ENCODE results near the gene GNG12. TPM values are rescaled to one million over a fixed set of nuclear protein-coding genes. Genes with fewer than 3 reads are reported as not detected.
A peak's percentile ranks its signal among the peaks of the same experiment; 100 is the strongest.

The GNG12 gene
- total RNA-seq, 2 experiments from 2014 or later: 0.12 TPM

- peaks cover 38% of the 10 kb centered on the region for H3K27me3 Mint-ChIP-seq
- DNase-seq: no peak
- H3K27ac Mint-ChIP-seq: no peak overlapping the region
- no peaks in the 10 kb centered on the region for H3K9me3 Mint-ChIP-seq
- POLR2A ChIA-PET: no interaction called here
- H3K4me1 Mint-ChIP-seq (ENCODE audit: low read depth): peaks cover 14% of the 10 kb centered on the region
- intact Hi-C loops (cut with micrococcal nuclease): loop anchor here (5.0 kb wide), 2 partner anchors 58 to 83 kb away; no protein-coding TSS in a partner anchor
- CTCF ChIA-PET: interaction anchor here (0.9 to 1.1 kb wide), 3 partner anchors 10 to 208 kb away, joined by 3 to 5 read pairs (median 4); no protein-coding TSS in a partner anchor
- H3K36me3 Mint-ChIP-seq: no peaks in the 10 kb centered on the region
- H3K4me3 Mint-ChIP-seq: no peak overlapping the region
Measured at GRCh38 chr1:67769633-67770256, 63.5 kb downstream of the GNG12 start.

GRCh38 chr1:67768480-67768879 is 64.8 kb downstream of the GNG12 start:
- H3K4me3 Mint-ChIP-seq: no peak overlapping the region
- no peaks in the 10 kb centered on the region for H3K36me3 Mint-ChIP-seq
- intact Hi-C loops (cut with micrococcal nuclease): loop anchor here (5.0 kb wide), 2 partner anchors 59 to 84 kb away; no protein-coding TSS in a partner anchor
- no peak overlapping the region for H3K27ac Mint-ChIP-seq
- peaks cover 44% of the 10 kb centered on the region for H3K27me3 Mint-ChIP-seq
- POLR2A ChIA-PET: no interaction called here
- peaks cover 14% of the 10 kb centered on the region for H3K4me1 Mint-ChIP-seq (ENCODE audit: low read depth)
- CTCF ChIA-PET: interaction anchor here (0.7 to 5.0 kb wide), 8 partner anchors 8 to 236 kb away, joined by 3 to 44 read pairs (median 4); no protein-coding TSS in a partner anchor
- DNase-seq: no peak
- no peaks in the 10 kb centered on the region for H3K9me3 Mint-ChIP-seq

GRCh38 chr1:67767103-67767782 is 66.0 kb downstream of the GNG12 start:
- peaks cover 14% of the 10 kb centered on the region for H3K4me1 Mint-ChIP-seq (ENCODE audit: low read depth)
- intact Hi-C loops (cut with micrococcal nuclease): loop anchor here (2.0 to 5.0 kb wide), 3 partner anchors 60 to 350 kb away; no protein-coding TSS in a partner anchor
- peaks cover 43% of the 10 kb centered on the region for H3K27me3 Mint-ChIP-seq
- no peak overlapping the region for H3K4me3 Mint-ChIP-seq
- H3K36me3 Mint-ChIP-seq: no peaks in the 10 kb centered on the region
- H3K9me3 Mint-ChIP-seq: no peaks in the 10 kb centered on the region
- no peak for DNase-seq
- H3K27ac Mint-ChIP-seq: no peak overlapping the region
- CTCF ChIA-PET: interaction anchor here (0.7 to 5.0 kb wide), 22 partner anchors 9 to 554 kb away, joined by 3 to 44 read pairs (median 6); no protein-coding TSS in a partner anchor
- POLR2A ChIA-PET: interaction anchor here (2.4 kb wide), 1 partner anchor 82 kb away, joined by 9 read pairs; the partner anchor contains the start of gene GADD45A

- H3K4me1 Mint-ChIP-seq (ENCODE audit: low read depth): peaks cover 14% of the 10 kb centered on the region
- DNase-seq: peak; percentile 54
- no peaks in the 10 kb centered on the region for H3K9me3 Mint-ChIP-seq
- H3K27me3 Mint-ChIP-seq: peaks cover 40% of the 10 kb centered on the region
- no peak overlapping the region for H3K27ac Mint-ChIP-seq
- no peaks in the 10 kb centered on the region for H3K36me3 Mint-ChIP-seq
- intact Hi-C loops (cut with micrococcal nuclease): loop anchor here (2.0 to 5.0 kb wide), 3 partner anchors 61 to 350 kb away; no protein-coding TSS in a partner anchor
- H3K4me3 Mint-ChIP-seq: peak overlapping the region; percentile 11
- CTCF ChIA-PET: interaction anchor here (0.6 to 5.0 kb wide), 39 partner anchors 8 to 676 kb away, joined by 3 to 44 read pairs (median 5); partner anchors contain the start of gene GADD45A
- POLR2A ChIA-PET: interaction anchor here (2.4 kb wide), 1 partner anchor 81 kb away, joined by 9 read pairs; the partner anchor contains the start of gene GADD45A
Measured at GRCh38 chr1:67766141-67766978, 66.9 kb downstream of the GNG12 start.

- Mint-ChIP-seq H3K27me3 (peaks cover 30% of the 10 kb centered on the region), H3K9me3 (no peaks in the 10 kb centered on the region), H3K4me3 (no peak overlapping the region), H3K27ac (no peak overlapping the region), H3K36me3 (no peaks in the 10 kb centered on the region), H3K4me1 (ENCODE audit: low read depth) (peaks cover 7% of the 10 kb centered on the region)
- POLR2A ChIA-PET: no interaction called here
- CTCF ChIA-PET: interaction anchor here (0.6 to 5.0 kb wide), 12 partner anchors 10 to 356 kb away, joined by 3 to 44 read pairs (median 8); no protein-coding TSS in a partner anchor
- intact Hi-C loops (cut with micrococcal nuclease): loop anchor here (5.0 kb wide), 2 partner anchors 63 to 88 kb away; no protein-coding TSS in a partner anchor
- DNase-seq: no peak
Measured at GRCh38 chr1:67764633-67765032, 68.6 kb downstream of the GNG12 start.

GRCh38 chr1:67761730-67762129 is 71.5 kb downstream of the GNG12 start:
- no peak overlapping the region for H3K27ac Mint-ChIP-seq
- ChIA-PET CTCF (interaction anchor here (0.6 to 6.8 kb wide), 8 partner anchors 12 to 1544 kb away, joined by 3 to 281 read pairs (median 25); partner anchors contain the start of gene GADD45A), POLR2A (no interaction called here)

GRCh38 chr1:67761091-67761490 is 72.2 kb downstream of the GNG12 start:
- H3K27me3 Mint-ChIP-seq: peaks cover 15% of the 10 kb centered on the region
- ChIA-PET POLR2A (no interaction called here), CTCF (interaction anchor here (0.8 to 6.8 kb wide), 34 partner anchors 8 to 549 kb away, joined by 3 to 281 read pairs (median 6); partner anchors contain the start of gene GADD45A)
- H3K4me1 Mint-ChIP-seq (ENCODE audit: low read depth): peaks cover 2% of the 10 kb centered on the region
- H3K27ac Mint-ChIP-seq: no peak overlapping the region
- H3K9me3 Mint-ChIP-seq: no peaks in the 10 kb centered on the region
- H3K36me3 Mint-ChIP-seq: no peaks in the 10 kb centered on the region
- intact Hi-C loops (cut with micrococcal nuclease): loop anchor here (2.0 kb wide), 1 partner anchor 76 kb away; the partner anchor contains the start of gene GADD45A
- H3K4me3 Mint-ChIP-seq: no peak overlapping the region
- DNase-seq: no peak

More at GRCh38 chr1:67761730-67762129, 71.5 kb downstream of the GNG12 start:
- no peaks in the 10 kb centered on the region for H3K9me3 Mint-ChIP-seq
- peaks cover 4% of the 10 kb centered on the region for H3K4me1 Mint-ChIP-seq (ENCODE audit: low read depth)
- H3K27me3 Mint-ChIP-seq: peaks cover 16% of the 10 kb centered on the region
- intact Hi-C loops (cut with micrococcal nuclease): loop anchor here (2.0 kb wide), 1 partner anchor 77 kb away; the partner anchor contains the start of gene GADD45A
- no peak overlapping the region for H3K4me3 Mint-ChIP-seq
- no peaks in the 10 kb centered on the region for H3K36me3 Mint-ChIP-seq
- DNase-seq: no peak

- Mint-ChIP-seq H3K4me1 (ENCODE audit: low read depth) (no peaks in the 10 kb centered on the region), H3K9me3 (no peaks in the 10 kb centered on the region), H3K36me3 (no peaks in the 10 kb centered on the region), H3K27me3 (peaks cover 17% of the 10 kb centered on the region), H3K27ac (no peak overlapping the region), H3K4me3 (no peak overlapping the region)
- intact Hi-C loops (cut with micrococcal nuclease): loop anchor here (1.0 to 2.0 kb wide), 3 partner anchors 75 to 225 kb away; partner anchors contain the start of gene GADD45A
- peak; percentile 65 for DNase-seq
- POLR2A ChIA-PET: interaction anchor here (0.9 kb wide), 1 partner anchor 199 kb away, joined by 5 read pairs; no protein-coding TSS in a partner anchor
- CTCF ChIA-PET: interaction anchor here (0.7 to 6.8 kb wide), 61 partner anchors 8 to 548 kb away, joined by 3 to 281 read pairs (median 5); partner anchors contain the start of gene GADD45A
Measured at GRCh38 chr1:67760030-67760821, 73.0 kb downstream of the GNG12 start.

- ChIA-PET CTCF (interaction anchor here (0.7 to 6.8 kb wide), 49 partner anchors 8 to 548 kb away, joined by 3 to 281 read pairs (median 5); partner anchors contain the start of gene GADD45A), POLR2A (interaction anchor here (0.9 kb wide), 1 partner anchor 198 kb away, joined by 5 read pairs; no protein-coding TSS in a partner anchor)
- Mint-ChIP-seq H3K27ac (no peak overlapping the region), H3K27me3 (peaks cover 17% of the 10 kb centered on the region), H3K4me1 (ENCODE audit: low read depth) (peaks cover under 1% of the 10 kb centered on the region), H3K36me3 (no peaks in the 10 kb centered on the region), H3K4me3 (no peak overlapping the region), H3K9me3 (no peaks in the 10 kb centered on the region)
- no peak for DNase-seq
- intact Hi-C loops (cut with micrococcal nuclease): loop anchor here (1.0 to 2.0 kb wide), 3 partner anchors 75 to 224 kb away; partner anchors contain the start of gene GADD45A
Measured at GRCh38 chr1:67759692-67760029, 73.6 kb downstream of the GNG12 start.

- DNase-seq: no peak
- H3K4me1 Mint-ChIP-seq (ENCODE audit: low read depth): peaks cover 6% of the 10 kb centered on the region
- no peaks in the 10 kb centered on the region for H3K9me3 Mint-ChIP-seq
- H3K27ac Mint-ChIP-seq: no peak overlapping the region
- CTCF ChIA-PET: interaction anchor here (0.6 to 6.8 kb wide), 22 partner anchors 7 to 230 kb away, joined by 3 to 281 read pairs (median 6); partner anchors contain the start of gene GADD45A
- H3K27me3 Mint-ChIP-seq: peaks cover 13% of the 10 kb centered on the region
- POLR2A ChIA-PET: interaction anchor here (0.9 kb wide), 1 partner anchor 198 kb away, joined by 5 read pairs; no protein-coding TSS in a partner anchor
- no peak overlapping the region for H3K4me3 Mint-ChIP-seq
- intact Hi-C loops (cut with micrococcal nuclease): no loop called here
- no peaks in the 10 kb centered on the region for H3K36me3 Mint-ChIP-seq
Measured at GRCh38 chr1:67759066-67759465, 74.2 kb downstream of the GNG12 start.
